Epithelial cell of prostate (primary cell): Measurements from ENCODE around the gene GPR137.

Source experiments
- DNase-seq: peaks from one replicate; pipeline ENCODE4 v3.0.0-alpha.2; 2011; ENCODE audit warnings: low read depth, low spot score
- H3K27ac ChIP-seq: fragments of 450-650 bp; 2 replicates; pipeline ENCODE4 v1.5.1; 2017; ENCODE audit warnings: mild to moderate bottlenecking

The GPR137 gene

GRCh38 chr11:64262271-64263002 is 23.2 kb upstream of the GPR137 start:
- no peak overlapping the region for H3K27ac ChIP-seq
- DNase-seq = no peak

GRCh38 chr11:64263021-64263946 is 22.4 kb upstream of the GPR137 start:
- no peak for DNase-seq
- no peak overlapping the region for H3K27ac ChIP-seq

- DNase-seq = no peak
- no peak overlapping the region for H3K27ac ChIP-seq
These were observed 21.7 kb upstream of the GPR137 start for GRCh38 chr11:64263947-64264317.

- H3K27ac ChIP-seq = no peak overlapping the region
- DNase-seq = no peak
These were observed 21.2 kb upstream of the GPR137 start for GRCh38 chr11:64264371-64264852.

- DNase-seq = no peak
- no peak overlapping the region for H3K27ac ChIP-seq
These were observed 20.2 kb upstream of the GPR137 start for GRCh38 chr11:64265176-64266160.

- DNase-seq = no peak
- peak overlapping the region; percentile 97 for H3K27ac ChIP-seq
These were observed 19.3 kb upstream of the GPR137 start for GRCh38 chr11:64266339-64266738.

GRCh38 chr11:64267207-64267945 is 18.3 kb upstream of the GPR137 start:
- no peak for DNase-seq
- peak overlapping the region; percentile 97 for H3K27ac ChIP-seq

GRCh38 chr11:64268025-64268892 is 17.4 kb upstream of the GPR137 start:
- DNase-seq = no peak

GRCh38 chr11:64268893-64269539 is 16.6 kb upstream of the GPR137 start:
- H3K27ac ChIP-seq = peak overlapping the region; percentile 97
- no peak for DNase-seq

More at GRCh38 chr11:64268025-64268892, 17.4 kb upstream of the GPR137 start:
- H3K27ac ChIP-seq = peak overlapping the region; percentile 97

- DNase-seq = peak; percentile 99
- peak overlapping the region; percentile 97 for H3K27ac ChIP-seq
These were observed 16.0 kb upstream of the GPR137 start for GRCh38 chr11:64269540-64270220.

- DNase-seq = no peak
- no peak overlapping the region for H3K27ac ChIP-seq
These were observed 10.4 kb upstream of the GPR137 start for GRCh38 chr11:64275031-64275800.

GRCh38 chr11:64275841-64276240 is 9.8 kb upstream of the GPR137 start:
- no peak for DNase-seq
- H3K27ac ChIP-seq = peak overlapping the region; percentile 83

GRCh38 chr11:64276653-64277431 is 8.8 kb upstream of the GPR137 start:
- DNase-seq = peak; percentile 78
- H3K27ac ChIP-seq = peak overlapping the region; percentile 83

- H3K27ac ChIP-seq = peak overlapping the region; percentile 9
- no peak for DNase-seq
These were observed 7.0 kb upstream of the GPR137 start for GRCh38 chr11:64278576-64279190.

- H3K27ac ChIP-seq = no peak overlapping the region
- DNase-seq = no peak
These were observed 3.5 kb upstream of the GPR137 start for GRCh38 chr11:64281957-64282770.
